OCI-LY1 (cell line): Measurements from ENCODE around the gene ICE1.

ENCODE experiments used
- EZH2 ChIP-seq: fragments of 200-600 bp; sonication (generic), shearing (Covaris generic); IDR thresholded peaks from 2 replicates; pipeline ENCODE4 v1.8.0; 2017; ENCODE audit warnings: borderline replicate concordance, mixed run types, mild to moderate bottlenecking, antibody characterized with exemption, low read length, moderate library complexity, mixed read lengths
- TF ChIP-seq, protein P1 (sequence below): fragments of 200-600 bp; sonication (generic), shearing (Covaris generic); IDR thresholded peaks from 2 replicates; pipeline ENCODE4 v1.5.1; 2017; ENCODE audit warnings: mild to moderate bottlenecking, antibody characterized with exemption, low read length, moderate library complexity, mixed read lengths

DNA sequence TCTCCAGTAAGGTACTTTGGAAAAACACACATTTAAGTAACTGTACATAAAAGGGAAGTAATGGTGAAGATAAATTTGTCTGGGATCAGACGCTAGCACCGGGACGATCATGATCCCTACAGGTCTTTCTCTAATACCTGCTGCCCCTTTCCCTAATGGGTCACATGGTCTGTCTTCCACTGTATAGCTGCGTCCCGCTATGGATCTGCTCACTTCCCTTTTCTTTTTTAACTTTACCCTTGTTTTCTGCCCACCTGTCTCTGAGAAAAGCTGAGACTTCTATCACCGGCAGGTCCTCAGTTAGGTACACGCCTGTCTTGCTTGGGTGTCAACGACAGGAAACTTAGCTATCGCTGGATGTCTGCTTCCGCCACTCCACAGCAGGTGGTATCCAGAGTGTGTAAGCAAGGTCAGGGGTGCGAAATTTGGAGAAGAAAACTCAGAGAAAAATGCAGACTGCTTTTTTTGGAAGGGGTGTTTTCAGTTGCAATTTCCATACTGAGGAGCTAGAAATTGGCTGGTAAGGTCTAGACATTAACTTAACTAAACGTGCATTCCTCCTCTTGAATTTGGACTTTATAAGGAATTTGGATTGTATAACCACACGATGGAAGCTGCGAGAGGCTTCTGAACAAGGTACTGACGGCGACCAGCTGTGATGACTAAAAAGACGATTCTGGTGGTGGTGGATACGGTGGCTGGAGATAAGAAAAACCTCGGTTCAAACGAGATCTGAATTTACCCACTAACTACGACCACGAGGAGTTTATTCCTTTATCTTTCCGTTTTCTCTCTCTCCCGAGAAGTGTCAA, 1.1 kb upstream of the ICE1 start:
- TF ChIP-seq, protein P1, sequence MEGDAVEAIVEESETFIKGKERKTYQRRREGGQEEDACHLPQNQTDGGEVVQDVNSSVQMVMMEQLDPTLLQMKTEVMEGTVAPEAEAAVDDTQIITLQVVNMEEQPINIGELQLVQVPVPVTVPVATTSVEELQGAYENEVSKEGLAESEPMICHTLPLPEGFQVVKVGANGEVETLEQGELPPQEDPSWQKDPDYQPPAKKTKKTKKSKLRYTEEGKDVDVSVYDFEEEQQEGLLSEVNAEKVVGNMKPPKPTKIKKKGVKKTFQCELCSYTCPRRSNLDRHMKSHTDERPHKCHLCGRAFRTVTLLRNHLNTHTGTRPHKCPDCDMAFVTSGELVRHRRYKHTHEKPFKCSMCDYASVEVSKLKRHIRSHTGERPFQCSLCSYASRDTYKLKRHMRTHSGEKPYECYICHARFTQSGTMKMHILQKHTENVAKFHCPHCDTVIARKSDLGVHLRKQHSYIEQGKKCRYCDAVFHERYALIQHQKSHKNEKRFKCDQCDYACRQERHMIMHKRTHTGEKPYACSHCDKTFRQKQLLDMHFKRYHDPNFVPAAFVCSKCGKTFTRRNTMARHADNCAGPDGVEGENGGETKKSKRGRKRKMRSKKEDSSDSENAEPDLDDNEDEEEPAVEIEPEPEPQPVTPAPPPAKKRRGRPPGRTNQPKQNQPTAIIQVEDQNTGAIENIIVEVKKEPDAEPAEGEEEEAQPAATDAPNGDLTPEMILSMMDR: no peak
- no peak for TF ChIP-seq EZH2
